Vagina (tissue), 2 donors: Measurements from ENCODE around the gene FUT8.

Experiments
- POLR2A ChIP-seq, 2 donors: fragments of 450-650 bp; IDR thresholded peaks; one replicate each; pipeline ENCODE4 v1.6.1; 2017; ENCODE audit warnings: antibody characterized with exemption in 2 of 2, mild to moderate bottlenecking in 2 of 2, moderate library complexity in 2 of 2
- TF ChIP-seq, protein P1 (sequence below), 3 experiments: fragments of 450-650 bp in 2 of 3; fragments of 200-600 bp in 1 of 3; sonication (generic) in 1 of 3; IDR thresholded peaks; one replicate each; pipeline ENCODE4 v1.5.1; 2017 to 2019; ENCODE audit warnings: antibody characterized with exemption in 3 of 3, mild to moderate bottlenecking in 2 of 3, moderate library complexity in 2 of 3

DNA sequence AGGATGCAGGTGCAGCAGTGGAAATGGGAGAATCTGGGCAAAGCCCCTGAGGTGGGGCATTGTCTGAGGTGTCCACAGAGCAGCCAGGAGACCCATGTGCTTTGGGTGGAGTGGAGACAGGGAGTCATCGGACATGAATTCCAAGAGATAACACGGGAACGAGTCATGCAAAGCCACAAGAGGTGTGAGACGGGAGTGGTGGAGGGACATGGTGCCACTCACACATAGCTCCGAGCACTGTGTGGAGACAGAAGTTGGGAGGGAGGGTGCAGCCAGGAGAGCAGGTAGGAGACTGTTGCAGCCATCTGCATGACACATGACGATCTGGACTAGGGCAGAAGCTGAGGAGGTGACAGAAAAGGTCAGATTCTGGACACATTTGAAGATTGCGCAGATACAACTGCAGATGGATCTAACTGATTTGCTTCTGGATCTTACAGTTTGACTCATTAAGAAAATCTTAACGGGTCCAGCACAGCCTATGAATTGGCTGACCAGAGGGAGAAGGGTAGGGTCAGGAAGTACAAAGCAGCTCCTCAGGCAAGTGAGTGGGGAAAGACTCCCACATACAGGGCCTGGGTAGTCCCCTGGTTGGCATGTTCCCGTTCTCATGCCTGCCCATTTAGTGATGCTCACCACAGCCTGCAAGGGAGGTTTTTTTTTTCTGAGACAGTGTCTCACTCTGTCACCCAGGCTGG lies 379.8 kb downstream of the FUT8 start:
- TF ChIP-seq, protein P1, sequence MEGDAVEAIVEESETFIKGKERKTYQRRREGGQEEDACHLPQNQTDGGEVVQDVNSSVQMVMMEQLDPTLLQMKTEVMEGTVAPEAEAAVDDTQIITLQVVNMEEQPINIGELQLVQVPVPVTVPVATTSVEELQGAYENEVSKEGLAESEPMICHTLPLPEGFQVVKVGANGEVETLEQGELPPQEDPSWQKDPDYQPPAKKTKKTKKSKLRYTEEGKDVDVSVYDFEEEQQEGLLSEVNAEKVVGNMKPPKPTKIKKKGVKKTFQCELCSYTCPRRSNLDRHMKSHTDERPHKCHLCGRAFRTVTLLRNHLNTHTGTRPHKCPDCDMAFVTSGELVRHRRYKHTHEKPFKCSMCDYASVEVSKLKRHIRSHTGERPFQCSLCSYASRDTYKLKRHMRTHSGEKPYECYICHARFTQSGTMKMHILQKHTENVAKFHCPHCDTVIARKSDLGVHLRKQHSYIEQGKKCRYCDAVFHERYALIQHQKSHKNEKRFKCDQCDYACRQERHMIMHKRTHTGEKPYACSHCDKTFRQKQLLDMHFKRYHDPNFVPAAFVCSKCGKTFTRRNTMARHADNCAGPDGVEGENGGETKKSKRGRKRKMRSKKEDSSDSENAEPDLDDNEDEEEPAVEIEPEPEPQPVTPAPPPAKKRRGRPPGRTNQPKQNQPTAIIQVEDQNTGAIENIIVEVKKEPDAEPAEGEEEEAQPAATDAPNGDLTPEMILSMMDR (IDR thresholded peaks at IDR 0.05): no peak
- no peak for TF ChIP-seq POLR2A (IDR thresholded peaks at IDR 0.05)
